DOHH2 (cell line): ENCODE measurements around the gene RAB11FIP5.

Source experiments
- CTCF ChIP-seq: fragments of 200-600 bp; sonication (generic); IDR thresholded peaks from one replicate; pipeline ENCODE4 v1.5.1; 2014; ENCODE audit warnings: antibody characterized with exemption, mild to moderate bottlenecking, low read depth, low read length; ENCODE audit not compliant: poor library complexity, severe bottlenecking
- EZH2phosphoT487 ChIP-seq: fragments of 200-600 bp; sonication (generic); IDR thresholded peaks from 2 replicates; pipeline ENCODE4 v1.6.1; 2017; ENCODE audit warnings: borderline replicate concordance, mild to moderate bottlenecking, antibody characterized with exemption, low read length, moderate library complexity, mixed read lengths

- TF ChIP-seq CTCF (no peak), EZH2phosphoT487 (no peak)
Observed at GRCh38 chr2:73063472-73063871, 49.3 kb downstream of the RAB11FIP5 start.
